ENCODE data around the gene TGM1.

TGM1 gene

GRCh38 chr14:24243336-24243836 is 19.6 kb downstream of the TGM1 start:
- in situ Hi-C loops (cut with HindIII; ENCODE audit: low pct_ligation_motif_present, low pct_unique_long_range_greater_than_20kb, low sequenced_read_pairs), result no loop called here
- DNase-seq, result peak; percentile 15

DNA sequence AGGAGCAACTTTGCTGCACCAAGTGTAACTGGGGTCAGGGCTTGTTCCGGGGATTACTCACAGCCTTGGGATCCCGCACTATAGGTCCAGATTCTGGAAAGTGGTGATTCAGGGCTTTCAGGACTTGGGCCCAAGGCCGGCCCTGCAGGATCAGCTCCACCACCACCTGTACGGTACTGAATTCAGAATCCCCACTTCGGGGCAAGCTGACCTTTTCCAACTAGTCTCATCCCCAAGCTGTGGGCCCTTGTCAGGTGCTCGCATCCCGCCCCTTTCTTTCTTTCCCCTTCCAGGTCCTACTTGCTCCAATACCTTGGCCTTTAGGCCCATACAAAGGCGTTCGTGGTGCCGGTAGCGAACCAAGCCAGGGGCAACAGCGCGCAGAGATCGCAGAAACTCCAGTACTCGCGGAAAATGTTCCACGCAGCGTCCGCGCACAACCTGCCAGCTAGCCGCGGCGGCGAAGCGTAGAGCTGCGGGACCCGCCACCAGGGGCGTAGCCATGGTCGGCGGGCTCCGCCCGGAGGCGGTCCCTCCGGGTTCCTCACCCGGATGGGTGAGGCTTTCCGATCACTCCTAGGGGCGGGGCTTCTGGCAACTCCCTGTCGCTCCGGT is 21.0 kb downstream of the TGM1 start:
- DNase-seq, result peak; percentile 88
- in situ Hi-C loops (cut with HindIII; ENCODE audit: low pct_ligation_motif_present, low pct_unique_long_range_greater_than_20kb, low sequenced_read_pairs), result no loop called here

DNA sequence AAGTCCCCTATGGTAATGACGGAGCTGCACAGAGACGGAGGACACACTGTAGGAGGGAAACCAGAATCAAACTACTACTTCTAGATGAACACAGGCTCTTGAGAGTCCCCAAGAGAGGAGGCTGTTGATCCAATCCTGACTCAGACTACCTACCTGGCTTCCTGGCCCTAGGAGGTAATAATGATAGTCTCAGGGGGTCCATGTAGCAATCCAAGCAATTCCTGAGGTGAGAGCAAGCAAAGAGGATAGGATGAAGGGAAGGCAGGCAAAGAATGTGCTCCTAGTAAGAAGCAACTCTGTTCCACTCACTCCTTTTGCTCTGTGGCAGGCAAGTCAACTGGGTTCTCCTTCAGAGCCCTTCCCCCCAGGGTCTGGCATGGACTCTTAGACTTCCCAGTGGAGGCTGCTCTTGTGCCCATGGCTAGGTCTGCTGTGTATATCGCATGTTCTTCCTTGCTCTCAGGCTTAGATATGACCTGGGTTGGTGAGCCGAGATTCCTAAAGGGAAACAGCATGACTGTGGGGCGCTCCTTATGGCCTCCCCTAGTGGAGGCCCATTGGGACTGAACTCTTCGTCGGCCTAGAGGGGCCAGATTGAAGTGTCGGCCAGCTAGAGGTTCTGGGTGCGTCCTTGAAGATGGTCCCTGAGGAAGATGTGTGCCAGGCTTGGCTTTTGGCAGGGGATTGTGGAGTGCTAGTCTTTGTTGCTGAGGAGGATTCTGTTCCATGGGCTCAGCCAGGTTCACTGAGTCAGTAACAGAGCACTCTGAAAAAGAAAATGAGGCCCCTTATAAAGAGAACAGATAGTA is 22.7 kb downstream of the TGM1 start:
- in situ Hi-C loops (cut with HindIII; ENCODE audit: low pct_ligation_motif_present, low pct_unique_long_range_greater_than_20kb, low sequenced_read_pairs), result no loop called here
- DNase-seq, result no peak

GRCh38 chr14:24238527-24239037 is 24.4 kb downstream of the TGM1 start:
- in situ Hi-C loops (cut with HindIII; ENCODE audit: low pct_ligation_motif_present, low pct_unique_long_range_greater_than_20kb, low sequenced_read_pairs), result no loop called here
- no peak for DNase-seq

DNA sequence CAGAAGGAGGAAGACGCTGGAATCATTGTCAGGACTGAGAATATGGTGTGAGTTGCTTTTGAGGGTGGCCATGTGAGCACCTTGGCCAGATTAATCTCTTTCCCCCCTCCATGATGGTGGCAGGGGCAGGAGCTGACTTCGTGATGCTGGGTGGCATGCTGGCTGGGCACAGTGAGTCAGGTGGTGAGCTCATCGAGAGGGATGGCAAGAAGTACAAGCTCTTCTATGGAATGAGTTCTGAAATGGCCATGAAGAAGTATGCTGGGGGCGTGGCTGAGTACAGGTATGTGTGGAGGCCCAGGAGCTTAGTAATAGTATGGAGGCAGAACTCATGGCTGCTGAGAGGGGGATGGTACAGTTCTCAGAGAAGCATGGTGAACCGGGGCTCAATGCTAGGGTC is 24.9 kb downstream of the TGM1 start:
- no peak for DNase-seq
- in situ Hi-C loops (cut with HindIII; ENCODE audit: low pct_ligation_motif_present, low pct_unique_long_range_greater_than_20kb, low sequenced_read_pairs), result no loop called here

- DNase-seq, result no peak
- in situ Hi-C loops (cut with HindIII; ENCODE audit: low pct_ligation_motif_present, low pct_unique_long_range_greater_than_20kb, low sequenced_read_pairs), result no loop called here
These were observed 25.5 kb downstream of the TGM1 start for GRCh38 chr14:24237463-24237955.

- DNase-seq, result no peak
- in situ Hi-C loops (cut with HindIII; ENCODE audit: low pct_ligation_motif_present, low pct_unique_long_range_greater_than_20kb, low sequenced_read_pairs), result no loop called here
These were observed 26.1 kb downstream of the TGM1 start for GRCh38 chr14:24236689-24237462.

- in situ Hi-C loops (cut with HindIII; ENCODE audit: low pct_ligation_motif_present, low pct_unique_long_range_greater_than_20kb, low sequenced_read_pairs), result no loop called here
- no peak for DNase-seq
These were observed 26.9 kb downstream of the TGM1 start for GRCh38 chr14:24235804-24236688.

GRCh38 chr14:24234095-24235005 is 28.6 kb downstream of the TGM1 start:
- in situ Hi-C loops (cut with HindIII; ENCODE audit: low pct_ligation_motif_present, low pct_unique_long_range_greater_than_20kb, low sequenced_read_pairs), result no loop called here
- no peak for DNase-seq

GRCh38 chr14:24233538-24233866 is 29.5 kb downstream of the TGM1 start:
- DNase-seq, result no peak
- in situ Hi-C loops (cut with HindIII; ENCODE audit: low pct_ligation_motif_present, low pct_unique_long_range_greater_than_20kb, low sequenced_read_pairs), result no loop called here

DNA sequence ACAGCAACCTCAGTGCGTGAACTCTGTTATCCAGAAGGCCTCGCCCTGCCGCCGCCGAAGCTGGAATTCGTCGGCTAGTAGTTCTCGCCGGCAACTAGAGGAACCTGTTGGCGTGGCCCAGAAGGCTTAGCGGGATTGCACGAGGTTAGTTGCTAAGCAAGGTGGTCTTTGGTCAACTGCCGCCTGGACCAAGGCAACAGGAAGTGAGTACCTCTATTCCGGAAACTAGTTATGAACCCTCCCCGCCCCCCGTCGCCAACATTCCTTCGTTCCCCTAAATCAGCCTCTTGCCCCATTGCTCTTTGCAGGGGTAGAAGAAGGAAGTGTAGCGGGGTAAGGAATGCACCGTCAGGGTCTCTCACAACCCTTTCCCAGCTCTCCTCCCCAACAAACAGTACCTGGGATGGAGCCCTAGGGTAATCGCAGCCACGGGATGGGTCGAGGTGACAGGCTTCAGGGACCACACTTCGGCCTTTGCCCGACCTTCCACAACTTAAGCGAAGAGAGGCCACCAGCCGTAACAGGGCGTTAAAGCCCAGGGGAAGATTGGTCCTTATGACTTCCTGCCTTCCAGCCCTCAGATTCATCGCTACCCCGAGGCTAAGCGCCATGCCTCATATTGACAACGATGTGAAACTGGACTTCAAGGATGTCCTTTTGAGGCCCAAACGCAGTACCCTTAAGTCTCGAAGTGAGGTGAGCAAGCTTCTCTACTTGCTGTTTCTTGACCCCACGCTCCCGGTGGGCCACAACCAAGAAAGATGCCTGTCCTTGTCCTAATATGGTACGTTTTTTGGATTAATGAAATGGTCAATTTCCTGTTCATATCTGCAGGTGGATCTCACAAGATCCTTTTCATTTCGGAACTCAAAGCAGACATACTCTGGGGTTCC is 30.1 kb downstream of the TGM1 start, which contains the start of gene GMPR2:
GMPR2 (plus strand) TSS at position 285 of the 893 bp plus-strand sequence; CDS start at position 610, 325 bp downstream.
- no peak for DNase-seq
- in situ Hi-C loops (cut with HindIII; ENCODE audit: low pct_ligation_motif_present, low pct_unique_long_range_greater_than_20kb, low sequenced_read_pairs), result no loop called here

- in situ Hi-C loops (cut with HindIII; ENCODE audit: low pct_ligation_motif_present, low pct_unique_long_range_greater_than_20kb, low sequenced_read_pairs), result no loop called here
- peak; percentile 85 for DNase-seq
These were observed 30.8 kb downstream of the TGM1 start, which contains the start of gene NEDD8 for GRCh38 chr14:24232121-24232644. TSS of gene NEDD8 (minus strand) at chr14:24232367. CDS start at chr14:24232267, 100 bp downstream.

DNA sequence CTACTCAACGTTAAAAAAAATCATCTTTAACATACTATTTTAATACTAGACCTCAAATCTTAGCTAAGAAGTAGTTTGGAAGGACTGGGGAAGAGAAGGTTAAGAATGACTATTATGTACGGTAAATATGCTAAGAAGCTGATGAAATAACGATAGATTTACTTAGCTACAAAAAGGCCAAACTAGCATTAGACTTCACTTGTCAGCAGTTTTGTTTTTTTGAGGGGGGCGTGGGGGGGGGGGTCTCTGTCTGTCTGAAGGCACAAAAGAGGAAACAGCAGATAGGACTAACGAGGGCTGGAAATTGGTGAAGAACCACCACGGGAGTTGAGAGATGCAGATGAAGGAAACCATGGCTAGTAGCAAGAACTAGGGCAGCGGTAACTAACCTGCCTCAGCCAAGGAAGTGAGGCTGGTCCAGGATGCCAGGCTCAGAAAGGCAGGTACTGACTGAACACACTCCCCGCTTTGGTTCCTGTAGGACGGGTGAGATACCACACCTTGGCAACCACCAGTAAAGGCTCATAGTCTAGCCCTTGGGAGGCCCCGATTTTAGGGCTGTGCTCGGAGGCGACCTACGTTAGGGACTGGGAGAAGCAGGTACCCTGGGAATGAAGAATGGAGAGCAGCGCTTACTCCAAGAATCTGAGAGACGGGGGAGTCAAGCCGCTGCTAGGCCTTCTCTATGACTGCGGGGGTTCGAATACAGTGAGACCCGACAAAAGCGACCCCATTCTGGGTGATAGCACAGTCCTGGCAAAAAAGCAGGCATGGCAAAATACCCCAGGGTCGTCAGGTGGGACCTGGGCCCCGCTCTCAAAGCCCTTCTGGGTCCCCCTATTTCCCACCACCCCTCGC is 31.5 kb downstream of the TGM1 start:
- in situ Hi-C loops (cut with HindIII; ENCODE audit: low pct_ligation_motif_present, low pct_unique_long_range_greater_than_20kb, low sequenced_read_pairs), result no loop called here
- no peak for DNase-seq

- in situ Hi-C loops (cut with HindIII; ENCODE audit: low pct_ligation_motif_present, low pct_unique_long_range_greater_than_20kb, low sequenced_read_pairs), result no loop called here
- no peak for DNase-seq
These were observed 34.1 kb downstream of the TGM1 start for GRCh38 chr14:24228902-24229301.

DNA sequence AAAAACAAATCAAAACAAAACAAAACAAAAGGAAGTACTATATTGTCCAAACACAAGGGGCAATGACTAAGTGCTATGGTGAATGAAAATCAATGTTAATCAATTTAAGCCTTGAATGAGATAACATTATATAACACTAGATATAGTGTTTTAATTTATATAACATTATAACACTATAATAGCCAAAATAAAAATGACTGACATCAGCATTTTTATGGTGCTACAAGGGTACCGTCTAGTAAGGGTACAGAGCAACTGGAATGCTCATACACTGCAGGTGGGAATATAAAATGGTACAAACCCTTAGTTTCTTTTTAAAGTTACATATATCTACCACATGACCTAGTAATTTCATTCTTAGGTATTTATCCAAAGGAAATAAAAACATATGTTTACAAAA is 36.5 kb downstream of the TGM1 start:
- no peak for DNase-seq
- in situ Hi-C loops (cut with HindIII; ENCODE audit: low pct_ligation_motif_present, low pct_unique_long_range_greater_than_20kb, low sequenced_read_pairs), result no loop called here

Data from ACHN (cell line).